Neuronal stem cell (in vitro differentiated cells): ENCODE data around the gene PAK3.

ENCODE experiments used
- DNase-seq: peaks from one replicate; pipeline ENCODE4 v3.0.0-alpha.2; 2013; ENCODE audit warnings: low spot score
- H2AFZ ChIP-seq: one replicate; pipeline ENCODE4 v1.6.1; 2013; ENCODE audit warnings: mild to moderate bottlenecking, low read length, inconsistent platforms
- H2AK5ac ChIP-seq: 2 replicates; pipeline ENCODE4 v1.6.1; 2013; ENCODE audit warnings: low read depth, mild to moderate bottlenecking, inconsistent platforms, low read length, moderate library complexity, mixed read lengths
- H2BK120ac ChIP-seq: 2 replicates; pipeline ENCODE4 v1.6.1; 2013; ENCODE audit warnings: low read depth, mild to moderate bottlenecking, inconsistent platforms, low read length, moderate library complexity, mixed read lengths
- H2BK12ac ChIP-seq: one replicate; pipeline ENCODE4 v1.6.1; 2013; ENCODE audit warnings: low read length, inconsistent platforms
- H2BK15ac ChIP-seq: 2 replicates; pipeline ENCODE4 v1.6.1; 2013; ENCODE audit warnings: mild to moderate bottlenecking, low read length, inconsistent platforms, mixed read lengths
- H2BK5ac ChIP-seq: one replicate; pipeline ENCODE4 v1.6.1; 2013; ENCODE audit warnings: inconsistent platforms, mild to moderate bottlenecking, low read length, moderate library complexity
- H3K14ac ChIP-seq: one replicate; pipeline ENCODE4 v1.6.1; 2013; ENCODE audit warnings: low read length, inconsistent platforms
- H3K18ac ChIP-seq: 2 replicates; pipeline ENCODE4 v1.6.1; 2013; ENCODE audit warnings: low read length, inconsistent platforms
- H3K23ac ChIP-seq: 2 replicates; pipeline ENCODE4 v1.6.1; 2013; ENCODE audit warnings: low read depth, mild to moderate bottlenecking, mixed read lengths, low read length, inconsistent platforms; ENCODE audit not compliant: poor library complexity
- H3K27ac ChIP-seq: replicated peaks from 3 replicates; pipeline ENCODE4 v1.5.1; 2013; ENCODE audit warnings: low read length, inconsistent platforms
- H3K27me3 ChIP-seq, 3 experiments: 2 replicates each; pipeline ENCODE4 v1.6.1; 2013; ENCODE audit warnings: low read length in 3 of 3, mild to moderate bottlenecking in 2 of 3, inconsistent platforms in 1 of 3, low read depth in 1 of 3, mixed read lengths in 1 of 3, moderate library complexity in 1 of 3; ENCODE audit not compliant: control insufficient read depth in 3 of 3, insufficient read depth in 3 of 3
- H3K36me3 ChIP-seq, 2 donors: replicated peaks in 1 of 2; 2 replicates each; pipeline ENCODE4 v1.6.1; 2013; ENCODE audit warnings: low read length in 2 of 2; ENCODE audit not compliant: control insufficient read depth in 2 of 2, insufficient read depth in 2 of 2
- H3K4ac ChIP-seq: 2 replicates; pipeline ENCODE4 v1.6.1; 2013; ENCODE audit warnings: inconsistent platforms, mild to moderate bottlenecking, low read length, moderate library complexity
- H3K4me1 ChIP-seq, 2 donors: 1 replicate in 1 of 2; 2 replicates in 1 of 2; pipeline ENCODE4 v1.6.1; 2013; ENCODE audit warnings: low read length in 2 of 2, low read depth in 1 of 2; ENCODE audit not compliant: control insufficient read depth in 2 of 2, insufficient read depth in 1 of 2
- H3K4me2 ChIP-seq: one replicate; pipeline ENCODE4 v1.6.1; 2013; ENCODE audit warnings: mild to moderate bottlenecking, low read length, inconsistent platforms; ENCODE audit not compliant: insufficient read depth, poor library complexity, severe bottlenecking
- H3K4me3 ChIP-seq, 2 donors: 2 replicates each; pipeline ENCODE4 v1.5.1; 2013; ENCODE audit warnings: low read length in 2 of 2, mild to moderate bottlenecking in 2 of 2, inconsistent platforms in 1 of 2, moderate library complexity in 1 of 2
- H3K79me1 ChIP-seq: one replicate; pipeline ENCODE4 v1.6.1; 2013; ENCODE audit warnings: low read depth, mild to moderate bottlenecking, inconsistent platforms, low read length, moderate library complexity
- H3K9ac ChIP-seq: one replicate; pipeline ENCODE4 v1.6.1; 2013; ENCODE audit warnings: mild to moderate bottlenecking, low read depth, low read length, inconsistent platforms; ENCODE audit not compliant: poor library complexity
- H3K9me3 ChIP-seq, 2 donors: replicated peaks in 1 of 2; 2 replicates each; pipeline versions ENCODE3 to v1.6.1; 2013; ENCODE audit warnings: low read length in 2 of 2, mild to moderate bottlenecking in 2 of 2, inconsistent platforms in 1 of 2, low read depth in 1 of 2, mixed read lengths in 1 of 2, moderate library complexity in 1 of 2; ENCODE audit not compliant: control insufficient read depth in 2 of 2, insufficient read depth in 1 of 2
- H4K8ac ChIP-seq: one replicate; pipeline ENCODE4 v1.6.1; 2013; ENCODE audit warnings: low read depth, mild to moderate bottlenecking, inconsistent platforms, low read length, moderate library complexity
- H4K91ac ChIP-seq: one replicate; pipeline ENCODE4 v1.6.1; 2013; ENCODE audit warnings: low read length, low read depth, mild to moderate bottlenecking, inconsistent platforms; ENCODE audit not compliant: poor library complexity
- WGBS, 2 donors: extraction: QIAGEN DNeasy Blood & Tissue Kit; methylation state at CpG; one replicate each; pipeline ENCODE4 v1.1.7; 2013; ENCODE audit warnings: missing lambda C conversion rate in 2 of 2, mixed read lengths in 1 of 2; ENCODE audit not compliant: insufficient read length in 2 of 2, insufficient replicate concordance in 1 of 2; ENCODE audit errors: extremely low coverage in 2 of 2; 5-methylcytosine and 5-hydroxymethylcytosine counted together

PAK3 gene

DNA sequence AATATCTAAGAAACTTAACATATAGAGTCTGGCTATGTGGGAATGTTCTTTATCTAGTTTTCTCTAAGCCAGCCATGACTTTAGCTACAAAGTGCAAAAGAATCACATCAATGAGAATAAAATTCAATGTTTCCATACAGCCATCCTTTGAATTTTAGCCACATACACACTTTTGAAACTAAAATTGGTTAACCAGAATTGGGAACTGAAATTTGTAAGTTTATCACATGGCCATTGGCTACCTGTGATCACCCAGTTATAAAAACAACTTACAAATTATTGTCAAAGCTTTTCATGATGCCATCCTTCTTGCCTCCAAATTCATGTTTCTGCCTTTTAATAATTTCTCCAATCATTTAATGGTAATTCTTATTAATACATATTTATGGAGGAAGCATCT, 49.9 kb downstream of the PAK3 start:
- H2BK15ac ChIP-seq = no peak overlapping the region
- H3K36me3 ChIP-seq = no peaks in the 10 kb centered on the region
- H3K4me1 ChIP-seq = no peaks in the 10 kb centered on the region
- no peaks in the 10 kb centered on the region for H3K9me3 ChIP-seq
- H3K4me2 ChIP-seq = no peak overlapping the region
- no peak overlapping the region for H3K14ac ChIP-seq
- H3K27me3 ChIP-seq = peaks cover 0 to 4% (median 0%) of the 10 kb centered on the region in 3 experiments
- no peak overlapping the region for H3K23ac ChIP-seq
- H2BK120ac ChIP-seq = no peak overlapping the region
- DNase-seq = no peak
- no peak overlapping the region for H2AFZ ChIP-seq
- no peak overlapping the region for H4K8ac ChIP-seq
- no peak overlapping the region for H2BK5ac ChIP-seq
- H3K18ac ChIP-seq = no peak overlapping the region
- no peak overlapping the region for H3K9ac ChIP-seq
- no peak overlapping the region for H3K4ac ChIP-seq
- H3K27ac ChIP-seq = no peak overlapping the region
- no peak overlapping the region for H2AK5ac ChIP-seq
- H4K91ac ChIP-seq = no peak overlapping the region
- H3K4me3 ChIP-seq = no peak overlapping the region
- H3K79me1 ChIP-seq = no peaks in the 10 kb centered on the region
- H2BK12ac ChIP-seq = no peak overlapping the region

DNA sequence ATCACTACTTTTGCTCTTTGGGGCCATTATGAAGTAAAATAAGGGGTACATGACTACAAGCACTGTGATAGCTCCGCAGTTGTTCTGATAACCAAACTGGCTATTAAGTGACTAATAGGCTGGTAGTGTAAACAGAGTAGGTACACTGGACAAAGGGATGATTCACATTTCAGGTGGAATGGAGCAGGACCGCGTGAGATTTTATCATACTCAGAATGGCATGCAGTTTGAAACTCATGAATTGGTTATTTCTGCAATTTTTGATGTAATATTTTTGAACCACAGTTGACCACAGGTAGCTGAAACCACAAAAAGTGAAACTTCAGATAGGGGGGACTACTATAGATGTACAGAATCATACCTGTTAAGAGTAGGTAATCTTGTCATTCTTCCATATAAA, 55.8 kb downstream of the PAK3 start:
- H3K4me1 ChIP-seq = no peaks in the 10 kb centered on the region
- H2BK15ac ChIP-seq = no peak overlapping the region
- H3K4ac ChIP-seq = no peak overlapping the region
- DNase-seq = no peak
- H2AFZ ChIP-seq = no peak overlapping the region
- no peak overlapping the region for H3K23ac ChIP-seq
- no peak overlapping the region for H3K4me2 ChIP-seq
- no peak overlapping the region for H2BK5ac ChIP-seq
- H3K18ac ChIP-seq = no peak overlapping the region
- no peak overlapping the region for H3K9ac ChIP-seq
- H3K27me3 ChIP-seq = peaks cover 0 to 2% (median 0%) of the 10 kb centered on the region in 3 experiments
- no peak overlapping the region for H2BK120ac ChIP-seq
- no peaks in the 10 kb centered on the region for H3K9me3 ChIP-seq
- H3K36me3 ChIP-seq = no peaks in the 10 kb centered on the region
- no peak overlapping the region for H2AK5ac ChIP-seq
- no peak overlapping the region for H3K14ac ChIP-seq
- no peaks in the 10 kb centered on the region for H3K79me1 ChIP-seq
- no peak overlapping the region for H3K27ac ChIP-seq
- WGBS, 2 donors = no CpG with 5 or more reads among the region's 3 CpGs
- H4K8ac ChIP-seq = no peak overlapping the region
- no peak overlapping the region for H2BK12ac ChIP-seq
- H3K4me3 ChIP-seq = no peak overlapping the region
- H4K91ac ChIP-seq = no peak overlapping the region

DNA sequence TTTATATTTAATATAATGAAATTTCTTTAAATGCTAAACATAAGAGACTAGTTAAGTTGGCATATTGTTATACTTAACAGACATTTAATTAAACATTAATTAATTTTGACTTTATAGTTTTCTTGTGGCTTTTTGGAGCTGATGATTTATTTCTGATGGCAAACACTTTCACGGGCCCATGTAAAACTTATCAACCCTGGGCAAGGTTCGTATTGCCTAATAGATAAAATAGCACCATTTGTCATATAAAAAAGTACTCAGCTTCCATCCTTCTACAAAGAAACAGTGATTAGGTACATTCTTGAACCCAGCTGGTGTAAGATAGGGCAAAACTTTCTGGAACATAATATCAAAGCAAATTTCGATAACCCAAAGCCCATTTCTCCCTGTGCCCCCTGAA, 63.2 kb downstream of the PAK3 start:
- no peak overlapping the region for H3K9ac ChIP-seq
- no CpG with 5 or more reads among the region's 3 CpGs for WGBS, 2 donors
- no peaks in the 10 kb centered on the region for H3K79me1 ChIP-seq
- H3K23ac ChIP-seq = no peak overlapping the region
- no peak overlapping the region for H2BK5ac ChIP-seq
- H3K18ac ChIP-seq = no peak overlapping the region
- H2BK15ac ChIP-seq = no peak overlapping the region
- DNase-seq = no peak
- no peak overlapping the region for H3K14ac ChIP-seq
- no peaks in the 10 kb centered on the region for H3K36me3 ChIP-seq
- no peak overlapping the region for H3K4ac ChIP-seq
- no peak overlapping the region for H3K27ac ChIP-seq
- peaks cover 0 to 2% (median 0%) of the 10 kb centered on the region in 3 experiments for H3K27me3 ChIP-seq
- no peaks in the 10 kb centered on the region for H3K4me1 ChIP-seq
- no peak overlapping the region for H2BK12ac ChIP-seq
- no peak overlapping the region for H2BK120ac ChIP-seq
- no peak overlapping the region for H2AK5ac ChIP-seq
- no peak overlapping the region for H4K8ac ChIP-seq
- H2AFZ ChIP-seq = no peak overlapping the region
- H3K4me2 ChIP-seq = no peak overlapping the region
- no peak overlapping the region for H3K4me3 ChIP-seq
- no peaks in the 10 kb centered on the region for H3K9me3 ChIP-seq
- no peak overlapping the region for H4K91ac ChIP-seq

DNA sequence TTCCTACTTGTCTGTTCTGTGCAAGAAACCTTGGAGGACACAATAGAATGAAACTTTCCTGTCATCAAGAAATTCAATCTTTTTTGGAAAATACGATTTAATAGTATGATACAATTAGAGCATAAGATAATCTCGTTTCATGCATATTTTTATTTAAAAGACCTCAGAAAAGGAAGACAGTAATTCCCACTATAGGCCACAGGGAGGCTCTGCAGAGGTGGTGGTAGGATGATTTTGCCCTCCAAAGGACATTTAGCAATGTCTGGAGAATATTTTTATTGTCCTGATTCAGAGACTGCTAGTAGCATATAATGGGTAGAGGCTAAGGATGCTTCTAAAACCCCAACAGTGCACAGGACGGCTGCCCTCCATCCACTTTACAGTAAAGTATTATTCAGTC, 68.7 kb downstream of the PAK3 start:
- Histone ChIP-seq H3K9me3 (no peaks in the 10 kb centered on the region), H3K4me1 (no peaks in the 10 kb centered on the region), H2BK12ac (no peak overlapping the region), H3K4ac (no peak overlapping the region), H3K4me2 (no peak overlapping the region), H2AFZ (no peak overlapping the region), H4K8ac (no peak overlapping the region), H3K9ac (no peak overlapping the region), H2AK5ac (no peak overlapping the region), H3K18ac (no peak overlapping the region), H3K27ac (no peak overlapping the region), H3K23ac (no peak overlapping the region), H2BK120ac (no peak overlapping the region), H2BK15ac (no peak overlapping the region), H3K79me1 (no peaks in the 10 kb centered on the region), H3K14ac (no peak overlapping the region), H3K4me3 (no peak overlapping the region), H3K36me3 (no peaks in the 10 kb centered on the region), H3K27me3 (no peaks in the 10 kb centered on the region), H2BK5ac (no peak overlapping the region), H4K91ac (no peak overlapping the region)
- WGBS, 2 donors = no CpG with 5 or more reads among the region's 3 CpGs
- DNase-seq = no peak
